Measurements from ENCODE around the gene GPATCH1. TPM values are rescaled to one million over a fixed set of nuclear protein-coding genes. Genes with fewer than 3 reads are reported as not detected.
A peak's percentile ranks its signal among the peaks of the same experiment; 100 is the strongest.

Gene GPATCH1
- total RNA-seq, 1 experiment from 2014 or later, result 16.1 TPM

DNA sequence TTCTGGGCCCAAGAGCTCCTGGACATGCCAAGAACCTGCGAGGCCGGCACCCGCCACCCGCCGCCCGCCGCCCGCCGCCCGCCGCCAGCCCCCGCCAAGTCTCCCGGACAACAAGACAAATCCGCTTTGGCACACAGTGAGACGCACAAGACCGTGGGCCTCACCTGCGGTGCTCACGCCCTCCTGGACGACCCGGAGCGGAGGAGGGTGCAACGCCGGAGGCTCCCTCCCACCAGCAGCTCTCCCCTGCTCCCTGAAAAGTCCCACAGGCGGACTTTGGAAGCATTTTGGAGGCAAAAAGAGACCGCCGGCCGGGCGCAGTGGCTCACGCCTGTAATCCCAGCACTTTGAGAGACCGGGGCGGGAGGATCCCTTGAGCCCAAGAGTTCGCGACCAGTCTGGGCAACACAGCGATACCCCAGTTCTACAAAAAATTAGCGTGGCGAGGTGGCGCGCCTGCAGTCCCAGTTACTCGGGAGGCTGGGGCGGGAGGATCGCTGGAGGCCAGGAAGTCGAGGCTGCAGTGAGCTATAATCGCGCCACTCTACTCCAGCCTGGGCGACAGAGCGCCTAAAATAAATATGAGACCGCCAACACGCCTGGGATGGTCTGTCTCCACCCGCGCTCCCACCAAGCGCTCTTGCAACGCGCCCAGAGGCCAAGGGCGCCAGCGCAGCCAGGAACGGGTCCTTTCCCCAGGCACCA is 17.1 kb upstream of the GPATCH1 start:
- Histone ChIP-seq H3K4me3 (ENCODE audit: low read depth, low read length) (peak overlapping the region; percentile 98), H3K9me3 (no peaks in the 10 kb centered on the region), H3K4me1 (peaks cover 41% of the 10 kb centered on the region), H3K36me3 (ENCODE audit: control insufficient read depth, insufficient read depth, low read length) (peaks cover 1% of the 10 kb centered on the region; the same call in 1 of the 2 replicates), H3K27me3 (replicated peaks; ENCODE audit: control insufficient read depth, insufficient read depth, low read length) (no peaks in the 10 kb centered on the region)
- no peaks in the 10 kb centered on the region for H3K9me3 Mint-ChIP-seq (ENCODE audit: unreplicated experiment)
- H3K4me3 Mint-ChIP-seq (ENCODE audit: unreplicated experiment), result peak overlapping the region; percentile 92
- H3K27me3 Mint-ChIP-seq (ENCODE audit: insufficient read depth, unreplicated experiment), result no peaks in the 10 kb centered on the region
- peak overlapping the region; percentile 90 for H3K27ac Mint-ChIP-seq (ENCODE audit: unreplicated experiment)
- peak in 1 of 2 experiments; percentile 40 for DNase-seq
- CTCF ChIA-PET, result no interaction called here
- no TSS peak for BruUV-seq (replicated peaks)
- POLR2A ChIA-PET, result interaction anchor here (0.9 to 2.3 kb wide), 5 partner anchors 12 to 37 kb away, joined by 3 to 15 read pairs (median 5); no protein-coding TSS in a partner anchor
- H3K36me3 Mint-ChIP-seq (ENCODE audit: insufficient read depth, unreplicated experiment), result peaks cover 42% of the 10 kb centered on the region
- intact Hi-C loops (cut with micrococcal nuclease; ENCODE audit: unreplicated experiment), result loop anchor here (1.0 to 5.0 kb wide), 3 partner anchors 14 to 38 kb away; no protein-coding TSS in a partner anchor
- peaks cover 26% of the 10 kb centered on the region for H3K4me1 Mint-ChIP-seq (ENCODE audit: low read depth, unreplicated experiment)
- TF ChIP-seq, protein P1, sequence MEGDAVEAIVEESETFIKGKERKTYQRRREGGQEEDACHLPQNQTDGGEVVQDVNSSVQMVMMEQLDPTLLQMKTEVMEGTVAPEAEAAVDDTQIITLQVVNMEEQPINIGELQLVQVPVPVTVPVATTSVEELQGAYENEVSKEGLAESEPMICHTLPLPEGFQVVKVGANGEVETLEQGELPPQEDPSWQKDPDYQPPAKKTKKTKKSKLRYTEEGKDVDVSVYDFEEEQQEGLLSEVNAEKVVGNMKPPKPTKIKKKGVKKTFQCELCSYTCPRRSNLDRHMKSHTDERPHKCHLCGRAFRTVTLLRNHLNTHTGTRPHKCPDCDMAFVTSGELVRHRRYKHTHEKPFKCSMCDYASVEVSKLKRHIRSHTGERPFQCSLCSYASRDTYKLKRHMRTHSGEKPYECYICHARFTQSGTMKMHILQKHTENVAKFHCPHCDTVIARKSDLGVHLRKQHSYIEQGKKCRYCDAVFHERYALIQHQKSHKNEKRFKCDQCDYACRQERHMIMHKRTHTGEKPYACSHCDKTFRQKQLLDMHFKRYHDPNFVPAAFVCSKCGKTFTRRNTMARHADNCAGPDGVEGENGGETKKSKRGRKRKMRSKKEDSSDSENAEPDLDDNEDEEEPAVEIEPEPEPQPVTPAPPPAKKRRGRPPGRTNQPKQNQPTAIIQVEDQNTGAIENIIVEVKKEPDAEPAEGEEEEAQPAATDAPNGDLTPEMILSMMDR (IDR thresholded peaks at IDR 0.05; ENCODE audit: insufficient read depth in 1 of 2, low read depth in 1 of 2, low read length in 1 of 2, severe bottlenecking in 1 of 2, unreplicated experiment in 1 of 2), result peak in 1 of 2 experiments; percentile 7

- BruUV-seq (replicated peaks), result no TSS peak
- ChIA-PET POLR2A (interaction anchor here (1.3 to 2.3 kb wide), 4 partner anchors 12 to 36 kb away, joined by 3 to 15 read pairs (median 8); no protein-coding TSS in a partner anchor), CTCF (no interaction called here)
- Histone ChIP-seq H3K9me3 (no peaks in the 10 kb centered on the region), H3K4me3 (ENCODE audit: low read depth, low read length) (peak overlapping the region; percentile 98), H3K36me3 (ENCODE audit: control insufficient read depth, insufficient read depth, low read length) (peaks cover 1% of the 10 kb centered on the region; the same call in 1 of the 2 replicates), H3K4me1 (peaks cover 42% of the 10 kb centered on the region), H3K27me3 (replicated peaks; ENCODE audit: control insufficient read depth, insufficient read depth, low read length) (no peaks in the 10 kb centered on the region)
- H3K27me3 Mint-ChIP-seq (ENCODE audit: insufficient read depth, unreplicated experiment), result no peaks in the 10 kb centered on the region
- DNase-seq, result peak; percentile 85 to 87
- H3K36me3 Mint-ChIP-seq (ENCODE audit: insufficient read depth, unreplicated experiment), result peaks cover 37% of the 10 kb centered on the region
- H3K4me3 Mint-ChIP-seq (ENCODE audit: unreplicated experiment), result peak overlapping the region; percentile 92
- TF ChIP-seq, protein P1 (IDR thresholded peaks at IDR 0.05; ENCODE audit: insufficient read depth in 1 of 2, low read depth in 1 of 2, low read length in 1 of 2, severe bottlenecking in 1 of 2, unreplicated experiment in 1 of 2), result no peak
- H3K4me1 Mint-ChIP-seq (ENCODE audit: low read depth, unreplicated experiment), result peaks cover 23% of the 10 kb centered on the region
- peak overlapping the region; percentile 90 for H3K27ac Mint-ChIP-seq (ENCODE audit: unreplicated experiment)
- H3K9me3 Mint-ChIP-seq (ENCODE audit: unreplicated experiment), result no peaks in the 10 kb centered on the region
- intact Hi-C loops (cut with micrococcal nuclease; ENCODE audit: unreplicated experiment), result loop anchor here (1.0 to 5.0 kb wide), 3 partner anchors 14 to 38 kb away; no protein-coding TSS in a partner anchor
These were observed 16.6 kb upstream of the GPATCH1 start for GRCh38 chr19:33064458-33064791.

DNA sequence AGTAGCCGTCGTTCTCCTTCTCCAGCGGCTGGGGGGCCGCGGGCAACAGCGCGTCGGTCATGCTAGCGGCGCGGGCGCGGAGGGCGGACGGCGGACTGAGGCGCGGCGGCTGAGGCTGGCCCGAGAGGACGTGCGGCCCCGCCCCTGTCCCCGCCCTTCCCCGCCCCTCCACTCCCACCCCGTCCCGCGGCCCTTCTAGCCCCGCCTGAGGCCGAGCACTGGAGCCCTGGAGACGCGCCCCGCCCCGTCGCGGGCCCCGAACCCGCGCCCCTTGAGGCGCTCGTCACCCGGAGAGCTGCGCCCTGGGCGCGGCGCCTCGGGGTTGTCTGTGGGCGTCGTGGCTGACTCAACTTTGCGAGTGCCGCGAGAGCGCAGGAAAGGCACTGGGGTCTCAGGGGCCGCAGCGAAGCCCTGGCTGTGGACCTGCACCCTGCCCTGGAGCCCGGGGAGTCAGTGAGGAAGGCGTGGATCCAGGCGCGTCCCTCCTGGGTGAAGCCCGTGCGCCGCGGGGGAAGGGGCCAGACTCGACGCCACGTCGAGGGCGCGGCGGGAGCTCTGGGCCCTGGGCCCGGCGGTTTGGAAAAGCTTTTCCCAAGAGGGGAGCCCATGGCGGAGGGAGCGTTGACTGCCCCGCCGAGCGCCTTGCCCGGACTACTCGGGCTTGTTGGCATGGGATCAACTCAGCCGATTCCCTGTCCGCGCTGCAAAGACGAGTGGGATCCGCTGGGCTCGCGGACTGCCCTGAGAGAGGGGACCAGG is 16.0 kb upstream of the GPATCH1 start, which contains the start of gene RHPN2:
RHPN2 (minus strand) TSS at position 97 of the 759 bp plus-strand sequence; CDS start at position 61, 36 bp downstream.
- no peaks in the 10 kb centered on the region for H3K27me3 Mint-ChIP-seq (ENCODE audit: insufficient read depth, unreplicated experiment)
- CTCF ChIA-PET, result no interaction called here
- no TSS peak for BruUV-seq (replicated peaks)
- H3K27ac Mint-ChIP-seq (ENCODE audit: unreplicated experiment), result peak within 1 kb of the TSS; percentile 90
- peak within 1 kb of the TSS; percentile 92 for H3K4me3 Mint-ChIP-seq (ENCODE audit: unreplicated experiment)
- peaks cover 42% of the 10 kb centered on the region for H3K4me1 ChIP-seq
- peaks cover 18% of the 10 kb centered on the region for H3K4me1 Mint-ChIP-seq (ENCODE audit: low read depth, unreplicated experiment)
- peaks cover 1% of the 10 kb centered on the region; the same call in 1 of the 2 replicates for H3K36me3 ChIP-seq (ENCODE audit: control insufficient read depth, insufficient read depth, low read length)
- TF ChIP-seq, protein P1 (IDR thresholded peaks at IDR 0.05; ENCODE audit: insufficient read depth in 1 of 2, low read depth in 1 of 2, low read length in 1 of 2, severe bottlenecking in 1 of 2, unreplicated experiment in 1 of 2), result no peak
- peaks cover 32% of the 10 kb centered on the region for H3K36me3 Mint-ChIP-seq (ENCODE audit: insufficient read depth, unreplicated experiment)
- peak within 1 kb of the TSS; percentile 98 for H3K4me3 ChIP-seq (ENCODE audit: low read depth, low read length)
- peak; percentile 85 to 87 for DNase-seq
- H3K9me3 ChIP-seq, result no peaks in the 10 kb centered on the region
- no peaks in the 10 kb centered on the region for H3K27me3 ChIP-seq (replicated peaks; ENCODE audit: control insufficient read depth, insufficient read depth, low read length)
- POLR2A ChIA-PET, result interaction anchor here (1.3 to 2.1 kb wide), 2 partner anchors 13 kb away, joined by 3 to 11 read pairs; no protein-coding TSS in a partner anchor
- H3K9me3 Mint-ChIP-seq (ENCODE audit: unreplicated experiment), result no peaks in the 10 kb centered on the region
- intact Hi-C loops (cut with micrococcal nuclease; ENCODE audit: unreplicated experiment), result loop anchor here (1.0 to 5.0 kb wide), 3 partner anchors 13 to 37 kb away; no protein-coding TSS in a partner anchor
